ENCODE measurements around the gene MIB1.

MIB1 gene

GRCh38 chr18:21823848-21824247, 83.3 kb downstream of the MIB1 start:
- TF ChIP-seq ZNF384 (IDR thresholded peaks at IDR 0.05) (no peak), BHLHE40 (IDR thresholded peaks at IDR 0.05; ENCODE audit: borderline replicate concordance) (no peak), FOXM1 (IDR thresholded peaks at IDR 0.05; ENCODE audit: borderline replicate concordance) (no peak), HDGF (IDR thresholded peaks at IDR 0.05; ENCODE audit: borderline replicate concordance) (no peak), L3MBTL2 (conservative IDR thresholded peaks at IDR 0.05) (no peak), SUZ12 (IDR thresholded peaks at IDR 0.05) (no peak), FOXK2 (IDR thresholded peaks at IDR 0.05) (no peak), FOXA1 (IDR thresholded peaks at IDR 0.05) (no peak)
- POLR2A ChIA-PET, result no interaction called here
- CTCF ChIA-PET, result no interaction called here
- no peak for DNase-seq (ENCODE audit: extremely low spot score)

- CTCF ChIA-PET, result no interaction called here
- POLR2A ChIA-PET, result no interaction called here
- DNase-seq (ENCODE audit: extremely low spot score), result no peak
- TF ChIP-seq SUZ12 (IDR thresholded peaks at IDR 0.05) (no peak), PKNOX1 (IDR thresholded peaks at IDR 0.05) (no peak), ZNF384 (IDR thresholded peaks at IDR 0.05) (no peak), FOXK2 (IDR thresholded peaks at IDR 0.05) (no peak), TARDBP (IDR thresholded peaks at IDR 0.05) (no peak), ELF4 (IDR thresholded peaks at IDR 0.05) (no peak), CTBP1 (IDR thresholded peaks at IDR 0.05; ENCODE audit: borderline replicate concordance) (no peak), L3MBTL2 (conservative IDR thresholded peaks at IDR 0.05) (no peak), ARNT (IDR thresholded peaks at IDR 0.05) (no peak), LEF1 (IDR thresholded peaks at IDR 0.05; ENCODE audit: borderline replicate concordance) (no peak), SP1 (IDR thresholded peaks at IDR 0.05) (no peak), FOXM1 (IDR thresholded peaks at IDR 0.05; ENCODE audit: borderline replicate concordance) (no peak), FOXA1 (IDR thresholded peaks at IDR 0.05) (no peak), BHLHE40 (IDR thresholded peaks at IDR 0.05; ENCODE audit: borderline replicate concordance) (no peak), NFRKB (IDR thresholded peaks at IDR 0.05) (no peak), HDGF (IDR thresholded peaks at IDR 0.05; ENCODE audit: borderline replicate concordance) (no peak)
These were observed 85.6 kb downstream of the MIB1 start for GRCh38 chr18:21826196-21826595.

GRCh38 chr18:21826641-21827302, 86.2 kb downstream of the MIB1 start:
- CTCF ChIA-PET, result no interaction called here
- POLR2A ChIA-PET, result no interaction called here

GRCh38 chr18:21830532-21830931, 89.9 kb downstream of the MIB1 start:
- CTCF ChIA-PET, result interaction anchor here (1.0 to 3.2 kb wide), 2 partner anchors 10 to 13 kb away, joined by 3 to 15 read pairs; no protein-coding TSS in a partner anchor
- no peak for DNase-seq (ENCODE audit: extremely low spot score)
- POLR2A ChIA-PET, result no interaction called here
- no peak for TF ChIP-seq BHLHE40 (IDR thresholded peaks at IDR 0.05; ENCODE audit: borderline replicate concordance)
- TF ChIP-seq PKNOX1 (IDR thresholded peaks at IDR 0.05), result no peak
- no peak for TF ChIP-seq LEF1 (IDR thresholded peaks at IDR 0.05; ENCODE audit: borderline replicate concordance)
- no peak for TF ChIP-seq FOXK2 (IDR thresholded peaks at IDR 0.05)
- TF ChIP-seq ZNF384 (IDR thresholded peaks at IDR 0.05), result no peak
- no peak for TF ChIP-seq SP1 (IDR thresholded peaks at IDR 0.05)
- no peak for TF ChIP-seq ELF4 (IDR thresholded peaks at IDR 0.05)
- TF ChIP-seq ARNT (IDR thresholded peaks at IDR 0.05), result no peak
- TF ChIP-seq L3MBTL2 (conservative IDR thresholded peaks at IDR 0.05), result no peak
- TF ChIP-seq FOXA1 (IDR thresholded peaks at IDR 0.05), result no peak
- no peak for TF ChIP-seq CTBP1 (IDR thresholded peaks at IDR 0.05; ENCODE audit: borderline replicate concordance)
- no peak for TF ChIP-seq NFRKB (IDR thresholded peaks at IDR 0.05)
- TF ChIP-seq TARDBP (IDR thresholded peaks at IDR 0.05), result no peak
- TF ChIP-seq FOXM1 (IDR thresholded peaks at IDR 0.05; ENCODE audit: borderline replicate concordance), result no peak
- TF ChIP-seq HDGF (IDR thresholded peaks at IDR 0.05; ENCODE audit: borderline replicate concordance), result no peak
- TF ChIP-seq SUZ12 (IDR thresholded peaks at IDR 0.05), result no peak

More at GRCh38 chr18:21826641-21827302, 86.2 kb downstream of the MIB1 start:
- DNase-seq (ENCODE audit: extremely low spot score), result no peak
- no peak for TF ChIP-seq FOXK2 (IDR thresholded peaks at IDR 0.05)
- no peak for TF ChIP-seq ELF4 (IDR thresholded peaks at IDR 0.05)
- TF ChIP-seq SUZ12 (IDR thresholded peaks at IDR 0.05), result no peak
- no peak for TF ChIP-seq BHLHE40 (IDR thresholded peaks at IDR 0.05; ENCODE audit: borderline replicate concordance)
- TF ChIP-seq SP1 (IDR thresholded peaks at IDR 0.05), result no peak
- no peak for TF ChIP-seq HDGF (IDR thresholded peaks at IDR 0.05; ENCODE audit: borderline replicate concordance)
- no peak for TF ChIP-seq FOXA1 (IDR thresholded peaks at IDR 0.05)
- no peak for TF ChIP-seq PKNOX1 (IDR thresholded peaks at IDR 0.05)
- TF ChIP-seq TARDBP (IDR thresholded peaks at IDR 0.05), result no peak
- TF ChIP-seq ZNF384 (IDR thresholded peaks at IDR 0.05), result no peak
- TF ChIP-seq LEF1 (IDR thresholded peaks at IDR 0.05; ENCODE audit: borderline replicate concordance), result no peak
- TF ChIP-seq FOXM1 (IDR thresholded peaks at IDR 0.05; ENCODE audit: borderline replicate concordance), result no peak
- TF ChIP-seq NFRKB (IDR thresholded peaks at IDR 0.05), result no peak
- TF ChIP-seq ARNT (IDR thresholded peaks at IDR 0.05), result no peak

- ChIA-PET CTCF (interaction anchor here (0.7 to 3.2 kb wide), 2 partner anchors 11 to 201 kb away, joined by 5 to 15 read pairs; no protein-coding TSS in a partner anchor), POLR2A (no interaction called here)
- DNase-seq (ENCODE audit: extremely low spot score), result no peak
- no peak for TF ChIP-seq FOXK2 (IDR thresholded peaks at IDR 0.05)
- TF ChIP-seq ZNF384 (IDR thresholded peaks at IDR 0.05), result no peak
- no peak for TF ChIP-seq PKNOX1 (IDR thresholded peaks at IDR 0.05)
- no peak for TF ChIP-seq NFRKB (IDR thresholded peaks at IDR 0.05)
- TF ChIP-seq BHLHE40 (IDR thresholded peaks at IDR 0.05; ENCODE audit: borderline replicate concordance), result no peak
- TF ChIP-seq CTBP1 (IDR thresholded peaks at IDR 0.05; ENCODE audit: borderline replicate concordance), result no peak
- TF ChIP-seq ELF4 (IDR thresholded peaks at IDR 0.05), result no peak
- no peak for TF ChIP-seq FOXA1 (IDR thresholded peaks at IDR 0.05)
- no peak for TF ChIP-seq FOXM1 (IDR thresholded peaks at IDR 0.05; ENCODE audit: borderline replicate concordance)
- TF ChIP-seq SP1 (IDR thresholded peaks at IDR 0.05), result no peak
- no peak for TF ChIP-seq ARNT (IDR thresholded peaks at IDR 0.05)
- TF ChIP-seq LEF1 (IDR thresholded peaks at IDR 0.05; ENCODE audit: borderline replicate concordance), result no peak
- TF ChIP-seq TARDBP (IDR thresholded peaks at IDR 0.05), result no peak
- no peak for TF ChIP-seq HDGF (IDR thresholded peaks at IDR 0.05; ENCODE audit: borderline replicate concordance)
- no peak for TF ChIP-seq L3MBTL2 (conservative IDR thresholded peaks at IDR 0.05)
- TF ChIP-seq SUZ12 (IDR thresholded peaks at IDR 0.05), result no peak
These were observed 90.8 kb downstream of the MIB1 start for GRCh38 chr18:21831413-21831831.
